ENCODE data around the gene RNF151. TPM values are rescaled to one million over a fixed set of nuclear protein-coding genes. Genes with fewer than 3 reads are reported as not detected.
A peak's percentile ranks its signal among the peaks of the same experiment; 100 is the strongest.

RNF151 gene
- total and polyA plus RNA-seq, 2 of the 13 experiments (the other 11 are each of a cell fraction or from before 2014, with no cell fraction given), result not detected

- TF ChIP-seq ZHX2 (IDR thresholded peaks at IDR 0.05; ENCODE audit: low read depth) (0 out of 2 replicates have a peak, but pooled peaks have one; percentile 29), ZHX2 (CRISPR knock-in tag; IDR thresholded peaks at IDR 0.05; ENCODE audit: borderline replicate concordance) (no peak), TOE1 (CRISPR knock-in tag; IDR thresholded peaks at IDR 0.05) (no peak), ZNF639 (CRISPR knock-in tag; conservative IDR thresholded peaks at IDR 0.05) (0 out of 2 replicates have a peak, but pooled peaks have one; percentile 29), HOMEZ (CRISPR knock-in tag; IDR thresholded peaks at IDR 0.05; ENCODE audit: low read depth) (peak; percentile 31; the same call in 1 of the 2 replicates), ZNF839 (CRISPR knock-in tag; IDR thresholded peaks at IDR 0.05; ENCODE audit: borderline replicate concordance) (no peak), YEATS2 (CRISPR knock-in tag; IDR thresholded peaks at IDR 0.05; ENCODE audit: borderline replicate concordance) (peak; percentile 64; the same call in 1 of the 2 replicates), FOXK1 (CRISPR knock-in tag; IDR thresholded peaks at IDR 0.05; ENCODE audit: borderline replicate concordance, low read depth) (peak; percentile 49; the same call in 1 of the 2 replicates), NKX3-1 (CRISPR knock-in tag; IDR thresholded peaks at IDR 0.05) (no peak), ZNF431 (CRISPR knock-in tag; IDR thresholded peaks at IDR 0.05; ENCODE audit: borderline replicate concordance, low read depth) (no peak), ZMYM2 (CRISPR knock-in tag; IDR thresholded peaks at IDR 0.05) (no peak), ELF3 (CRISPR knock-in tag; IDR thresholded peaks at IDR 0.05) (peak; percentile 37; the same call in 1 of the 2 replicates), ZBTB26 (CRISPR knock-in tag; IDR thresholded peaks at IDR 0.05; ENCODE audit: borderline replicate concordance) (no peak), ZNF572 (CRISPR knock-in tag; IDR thresholded peaks at IDR 0.05) (no peak), E2F1 (CRISPR knock-in tag; IDR thresholded peaks at IDR 0.05) (no peak), FOXA3 (CRISPR knock-in tag; IDR thresholded peaks at IDR 0.05) (peak; percentile 48), GLI4 (CRISPR knock-in tag; IDR thresholded peaks at IDR 0.05; ENCODE audit: borderline replicate concordance) (no peak)
Observed at GRCh38 chr16:2003827-2004641, 37.4 kb downstream of the RNF151 start (continued).

Data from HepG2 (cell line).